ENCODE data around the gene CLRN3.

CLRN3 gene

GRCh38 chr10:127905848-127906261 is 13.1 kb upstream of the CLRN3 start:
- POLR2A ChIA-PET = interaction anchor here (0.7 kb wide), 1 partner anchor 106 kb away, joined by 3 read pairs; no protein-coding TSS in a partner anchor
- Histone ChIP-seq H3K4me1 (ENCODE audit: control insufficient read depth, insufficient read depth, low read length) (no peaks in the 10 kb centered on the region), H3K9me3 (ENCODE audit: control insufficient read depth, insufficient read depth, low read depth, low read length) (no peaks in the 10 kb centered on the region; the same call in 1 of the 2 replicates), H3K27ac (ENCODE audit: extremely low read depth, low read depth, low read length) (no peak overlapping the region), H3K36me3 (ENCODE audit: control insufficient read depth in 2 of 2, insufficient read depth in 1 of 2, low read length in 2 of 2) (no peaks in the 10 kb centered on the region), H3K4me3 (ENCODE audit: low read depth, low read length) (no peak overlapping the region)
- TF ChIP-seq ZNF184 (tag by site-specific recombination; IDR thresholded peaks at IDR 0.05) (no peak), ZNF350 (tag by site-specific recombination; IDR thresholded peaks at IDR 0.05) (no peak), ZNF76 (tag by site-specific recombination; IDR thresholded peaks at IDR 0.05; ENCODE audit: borderline replicate concordance, low read depth) (no peak), ZBTB49 (tag by site-specific recombination; IDR thresholded peaks at IDR 0.05; ENCODE audit: low read depth) (no peak), ZBTB8A (tag by site-specific recombination; IDR thresholded peaks at IDR 0.05) (no peak), TRIM28 (IDR thresholded peaks at IDR 0.05; ENCODE audit: borderline replicate concordance, low read length) (no peak), ZSCAN5A (tag by site-specific recombination; IDR thresholded peaks at IDR 0.05) (no peak), ATF2 (tag by site-specific recombination; IDR thresholded peaks at IDR 0.05; ENCODE audit: low read depth) (no peak), ZNF18 (tag by site-specific recombination; IDR thresholded peaks at IDR 0.05) (no peak), ZNF555 (tag by site-specific recombination; conservative IDR thresholded peaks at IDR 0.05) (no peak), ZNF292 (tag by site-specific recombination; IDR thresholded peaks at IDR 0.05; ENCODE audit: borderline replicate concordance, low read depth) (no peak), ZBTB1 (tag by site-specific recombination; IDR thresholded peaks at IDR 0.05) (no peak), ZNF239 (tag by site-specific recombination; IDR thresholded peaks at IDR 0.05) (no peak), SCRT1 (tag by site-specific recombination; IDR thresholded peaks at IDR 0.05; ENCODE audit: borderline replicate concordance) (no peak), TCF7L2 (IDR thresholded peaks at IDR 0.05; ENCODE audit: borderline replicate concordance, low read depth, low read length) (no peak), CTCF (tag by site-specific recombination; IDR thresholded peaks at IDR 0.05) (no peak), ZNF140 (tag by site-specific recombination; IDR thresholded peaks at IDR 0.05) (no peak), ZNF544 (tag by site-specific recombination; IDR thresholded peaks at IDR 0.05) (no peak), ZNF24 (tag by site-specific recombination; IDR thresholded peaks at IDR 0.05) (no peak)
- CTCF ChIA-PET = interaction anchor here (0.6 to 3.7 kb wide), 16 partner anchors 12 to 191 kb away, joined by 3 to 154 read pairs (median 6); no protein-coding TSS in a partner anchor

All from HEK293 (cell line).